Measurements from ENCODE around the gene ZFAND2B.

ZFAND2B gene

DNA sequence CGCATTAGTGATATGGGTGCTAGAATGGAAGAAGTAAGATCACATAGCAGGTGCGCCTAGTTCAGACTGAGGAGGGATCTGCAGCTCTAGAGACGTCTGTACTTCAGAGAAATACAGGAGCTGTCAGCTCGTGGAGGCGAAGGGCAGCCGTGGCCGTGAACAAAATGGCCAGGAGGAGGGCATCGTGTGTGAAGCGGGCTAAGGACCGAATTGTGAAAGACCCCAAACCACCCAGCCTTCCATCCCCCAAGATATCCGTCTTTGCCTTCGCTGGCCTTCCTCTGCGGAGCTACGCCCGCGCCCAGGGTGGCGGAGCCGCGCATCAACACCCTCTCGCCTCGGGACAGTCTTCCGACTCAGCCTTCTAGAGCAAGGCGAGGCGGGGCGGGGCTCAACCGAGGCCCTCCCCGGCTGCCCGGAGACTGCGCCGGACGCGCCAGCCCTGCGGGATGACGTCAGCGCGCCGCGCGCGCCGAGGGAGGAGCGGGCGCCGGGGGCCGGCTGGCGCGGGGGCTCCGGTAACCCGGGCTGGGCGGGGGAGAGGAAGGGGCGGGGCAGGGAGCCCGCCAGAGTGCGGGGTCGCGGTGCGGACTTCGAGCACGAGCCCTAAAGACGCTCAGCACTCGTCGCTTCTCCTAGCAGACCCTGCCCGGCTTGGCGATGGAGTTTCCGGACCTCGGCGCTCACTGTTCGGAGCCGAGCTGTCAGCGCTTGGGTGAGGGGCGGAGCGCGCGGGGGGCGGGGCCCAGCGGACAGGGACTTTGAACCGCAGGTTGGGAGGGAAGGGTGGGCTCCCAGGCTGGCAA is at the start of gene ZFAND2B:
ZFAND2B (plus strand) TSS at position 455 of the 806 bp plus-strand sequence; CDS start at position 661, 206 bp downstream.
- DNase-seq = peak; percentile 92 to 95

- DNase-seq = no peak
Observed at GRCh38 chr2:219157396-219157795, 49.2 kb upstream of the ZFAND2B start.

DNA sequence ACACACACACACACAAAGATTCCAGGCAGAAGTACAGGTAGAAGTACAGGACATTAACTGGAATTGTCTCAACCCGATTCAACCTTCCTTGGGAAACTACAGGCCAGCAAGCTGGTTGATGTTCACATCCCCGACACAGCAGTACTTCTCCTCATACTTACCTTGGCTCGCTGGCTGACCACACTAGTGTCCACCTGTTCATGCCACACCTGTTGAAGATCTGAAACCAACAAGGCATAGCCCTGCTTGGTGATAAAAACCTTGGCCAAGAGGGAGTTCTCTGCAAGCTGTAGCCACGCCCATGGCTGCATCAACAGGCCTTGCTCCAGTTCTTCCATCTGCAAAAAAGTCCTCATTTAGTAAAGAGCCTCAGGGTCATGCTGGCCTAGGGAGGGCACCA is 48.6 kb upstream of the ZFAND2B start:
- no peak for DNase-seq

DNA sequence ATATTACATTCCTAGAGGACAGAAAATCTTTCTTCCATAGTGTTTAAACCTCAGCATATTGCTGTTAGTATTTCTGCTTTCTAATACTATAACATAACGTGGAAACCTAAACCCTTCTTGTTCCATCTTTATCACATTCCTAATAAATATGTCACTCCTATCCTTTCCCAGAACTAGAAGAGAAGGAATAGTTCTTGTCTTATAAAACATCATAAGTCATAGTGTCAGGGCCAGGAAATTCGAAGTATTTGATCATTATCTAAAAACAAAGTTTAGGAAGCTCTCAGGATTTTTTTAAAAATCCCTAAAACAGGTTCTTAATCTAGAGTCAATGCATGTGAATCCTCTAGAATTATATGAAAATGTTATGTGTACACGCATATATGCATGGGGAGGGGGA is 48.0 kb upstream of the ZFAND2B start:
- DNase-seq = no peak

DNA sequence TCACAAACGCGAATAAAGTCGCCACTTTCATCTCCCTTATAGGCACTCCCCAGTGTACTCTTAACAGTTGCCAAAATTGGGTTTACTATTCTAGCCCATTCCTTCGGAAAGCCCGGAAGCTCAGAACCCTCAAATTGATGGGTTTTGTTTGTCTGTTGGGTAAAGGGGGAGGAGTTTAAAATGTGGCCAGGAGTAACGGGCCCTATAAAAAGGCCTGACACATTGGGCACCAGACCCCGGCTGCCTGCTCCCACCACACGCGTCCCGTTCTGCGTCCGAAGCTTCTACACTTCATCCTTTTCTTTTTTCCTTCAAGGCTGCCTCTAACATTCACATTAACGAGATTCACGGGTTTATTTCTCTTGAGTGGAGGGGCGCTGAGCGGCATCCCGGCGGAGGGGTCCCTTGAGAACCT is 46.8 kb upstream of the ZFAND2B start:
- DNase-seq = no peak

GRCh38 chr2:219160186-219161017 is 46.2 kb upstream of the ZFAND2B start, which contains the start of gene NHEJ1:
Gene NHEJ1, minus strand, starts transcription at chr2:219160815. Its CDS starts 2,453 bp downstream, at chr2:219158362.
- DNase-seq = peak; percentile 94 to 95

GRCh38 chr2:219161097-219161496 is 45.5 kb upstream of the ZFAND2B start:
- DNase-seq = no peak

DNA sequence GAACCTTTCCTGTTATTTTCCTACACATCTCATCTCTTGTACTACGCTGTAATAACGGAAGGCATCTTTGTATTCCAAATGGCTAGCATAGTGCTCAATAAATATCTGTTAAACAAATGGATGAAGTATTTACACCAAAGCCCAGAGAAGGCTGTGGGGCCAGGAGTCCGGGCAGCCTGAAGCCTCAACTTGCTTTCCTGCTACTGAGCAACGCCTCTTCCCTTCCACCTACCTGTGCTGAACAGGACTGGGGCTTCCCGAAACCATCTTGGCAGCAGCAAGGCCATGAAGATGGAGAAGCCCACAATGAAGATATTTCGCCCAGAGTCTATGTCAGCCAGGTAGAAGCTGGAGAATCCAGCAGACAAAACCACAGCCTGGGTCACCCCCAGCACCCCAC is 43.4 kb upstream of the ZFAND2B start:
- no peak for DNase-seq

DNA sequence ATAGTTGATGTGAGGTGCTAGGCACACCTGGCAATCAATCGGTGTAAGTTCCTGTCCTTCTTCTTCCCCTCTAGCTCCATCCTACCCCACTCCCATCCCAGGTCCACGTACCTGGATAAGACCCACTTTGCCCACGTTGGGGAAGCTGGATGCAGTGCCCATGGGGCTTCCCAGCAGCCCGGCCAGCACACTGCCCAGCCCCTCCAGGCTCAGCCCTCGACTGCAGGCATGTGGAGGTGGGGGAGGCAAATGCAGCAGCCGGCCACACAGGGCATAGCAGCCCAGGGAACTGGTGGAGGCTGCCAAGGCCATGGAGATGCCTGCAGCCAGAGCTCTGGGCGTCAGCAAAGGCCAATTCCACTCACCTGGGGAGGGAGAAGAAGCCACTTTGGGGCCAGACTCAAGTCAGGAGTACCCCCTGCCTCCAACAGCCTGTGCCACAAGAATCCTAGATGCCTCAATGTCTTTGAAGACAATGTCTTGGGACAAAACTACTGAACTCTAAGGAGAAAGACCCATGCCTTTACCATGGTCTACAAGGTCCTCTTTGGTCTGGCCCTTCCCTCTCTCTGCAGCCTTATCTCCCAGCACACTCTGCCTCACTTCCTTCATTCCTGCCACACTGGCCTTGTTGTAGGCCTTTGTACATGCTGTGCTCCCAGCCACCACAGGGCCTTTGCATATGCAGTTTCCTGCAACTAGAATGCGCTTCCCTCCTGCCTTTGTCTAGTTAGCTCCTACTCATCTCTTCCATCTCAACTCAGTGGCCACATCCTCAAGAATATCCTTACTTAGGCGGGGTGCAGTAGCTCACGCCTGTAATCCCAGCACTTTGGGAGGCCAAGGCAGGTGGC is 41.3 kb upstream of the ZFAND2B start:
- no peak for DNase-seq

DNA sequence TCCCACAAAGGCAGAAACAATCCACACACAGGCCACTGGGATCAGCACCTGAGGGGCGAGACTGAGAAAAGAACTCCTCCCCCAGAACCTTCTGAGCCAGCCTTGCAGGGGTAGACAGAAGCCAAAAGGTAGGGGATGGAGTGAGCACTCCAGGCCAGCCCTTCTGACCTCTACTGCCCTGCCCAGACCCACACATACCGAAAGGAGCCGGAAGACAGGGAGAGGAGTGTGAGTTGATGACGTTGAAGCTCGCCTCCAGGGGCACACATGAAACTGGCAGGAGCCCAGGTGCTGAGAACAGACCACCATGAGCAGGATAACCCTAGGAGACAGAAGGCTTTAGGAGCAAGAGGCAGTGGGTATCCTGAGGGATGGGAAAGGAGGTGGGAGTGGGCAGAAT is 38.6 kb upstream of the ZFAND2B start:
- DNase-seq = no peak

DNA sequence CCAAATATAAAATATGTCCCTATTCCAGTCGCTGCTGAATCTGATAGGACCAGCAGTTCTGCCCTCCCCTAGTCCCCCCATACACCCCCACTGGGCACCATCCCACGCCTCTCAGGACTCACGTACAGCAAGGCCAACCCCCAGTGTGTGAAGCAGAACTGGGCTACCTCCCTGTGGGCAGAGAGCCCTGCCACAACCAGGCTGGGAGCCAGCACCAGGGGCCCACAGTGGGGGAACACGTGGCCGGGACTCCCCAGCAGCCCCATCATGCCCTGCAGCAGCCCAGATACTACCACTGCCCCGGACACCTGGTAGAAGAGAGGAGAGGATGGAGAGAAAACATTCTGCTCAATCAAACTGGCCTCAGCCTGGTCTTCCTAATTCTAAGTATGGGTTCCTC is 38.1 kb upstream of the ZFAND2B start:
- DNase-seq = no peak

DNA sequence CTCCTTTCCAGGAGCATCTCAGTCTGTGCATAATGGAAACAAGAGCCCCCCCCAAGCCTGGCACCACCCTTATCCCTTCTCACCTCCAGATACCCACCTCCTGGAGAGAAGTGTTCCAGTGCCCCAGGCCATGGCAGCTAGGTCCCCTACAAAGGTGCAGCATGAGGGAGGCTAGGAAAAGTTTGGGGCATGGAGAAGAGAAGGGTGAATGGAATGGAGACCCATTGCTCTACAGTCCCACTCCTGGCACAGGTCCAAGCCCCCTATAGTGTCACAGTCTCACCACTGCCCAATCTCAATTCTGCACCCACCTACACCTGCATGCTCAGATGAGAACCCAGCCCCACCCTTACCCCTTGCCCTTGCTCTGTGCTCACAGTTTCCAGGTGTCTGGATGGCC is 37.6 kb upstream of the ZFAND2B start:
- DNase-seq = no peak

DNA sequence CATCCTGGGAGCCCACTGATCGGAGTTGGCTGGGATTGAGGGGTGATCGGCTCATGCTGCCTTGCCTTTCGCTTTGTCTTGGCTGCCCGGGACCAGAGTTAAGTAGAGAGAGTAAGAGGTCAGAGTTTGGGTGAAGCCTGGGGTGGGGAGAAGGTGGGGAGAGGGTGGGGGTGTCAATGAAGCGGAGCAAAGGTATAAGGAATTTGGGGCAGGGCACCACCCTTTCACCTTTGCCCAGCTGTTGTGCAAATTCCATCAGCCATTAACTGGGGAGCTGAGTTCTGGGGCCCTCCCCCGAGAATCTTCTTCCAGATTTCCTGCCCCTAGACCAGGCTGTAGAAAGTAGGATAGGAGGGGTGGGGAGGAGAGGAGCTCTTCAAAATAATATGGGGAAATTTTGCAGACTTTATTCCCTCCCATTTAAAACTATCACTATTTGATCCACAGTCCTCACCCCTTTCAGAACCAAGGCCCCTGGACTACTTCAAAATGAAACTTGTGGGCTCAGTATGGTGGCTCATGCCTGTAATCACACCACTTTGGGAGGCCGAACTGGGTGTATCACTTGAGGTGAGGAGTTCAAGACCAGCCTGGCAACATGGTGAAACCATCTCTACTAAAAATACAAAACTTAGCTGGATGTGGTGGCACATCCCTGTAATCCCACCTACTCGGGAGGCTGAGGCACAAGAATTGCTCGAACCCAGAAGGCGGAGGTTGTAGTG is 36.5 kb upstream of the ZFAND2B start, which contains the start of gene SLC23A3:
SLC23A3 (minus strand) TSS at position 100 of the 725 bp plus-strand sequence; CDS start at position 55, 45 bp downstream.
- no peak for DNase-seq

GRCh38 chr2:219171231-219171651 is 35.3 kb upstream of the ZFAND2B start:
- peak in 1 of 2 donors; percentile 40 for DNase-seq

DNA sequence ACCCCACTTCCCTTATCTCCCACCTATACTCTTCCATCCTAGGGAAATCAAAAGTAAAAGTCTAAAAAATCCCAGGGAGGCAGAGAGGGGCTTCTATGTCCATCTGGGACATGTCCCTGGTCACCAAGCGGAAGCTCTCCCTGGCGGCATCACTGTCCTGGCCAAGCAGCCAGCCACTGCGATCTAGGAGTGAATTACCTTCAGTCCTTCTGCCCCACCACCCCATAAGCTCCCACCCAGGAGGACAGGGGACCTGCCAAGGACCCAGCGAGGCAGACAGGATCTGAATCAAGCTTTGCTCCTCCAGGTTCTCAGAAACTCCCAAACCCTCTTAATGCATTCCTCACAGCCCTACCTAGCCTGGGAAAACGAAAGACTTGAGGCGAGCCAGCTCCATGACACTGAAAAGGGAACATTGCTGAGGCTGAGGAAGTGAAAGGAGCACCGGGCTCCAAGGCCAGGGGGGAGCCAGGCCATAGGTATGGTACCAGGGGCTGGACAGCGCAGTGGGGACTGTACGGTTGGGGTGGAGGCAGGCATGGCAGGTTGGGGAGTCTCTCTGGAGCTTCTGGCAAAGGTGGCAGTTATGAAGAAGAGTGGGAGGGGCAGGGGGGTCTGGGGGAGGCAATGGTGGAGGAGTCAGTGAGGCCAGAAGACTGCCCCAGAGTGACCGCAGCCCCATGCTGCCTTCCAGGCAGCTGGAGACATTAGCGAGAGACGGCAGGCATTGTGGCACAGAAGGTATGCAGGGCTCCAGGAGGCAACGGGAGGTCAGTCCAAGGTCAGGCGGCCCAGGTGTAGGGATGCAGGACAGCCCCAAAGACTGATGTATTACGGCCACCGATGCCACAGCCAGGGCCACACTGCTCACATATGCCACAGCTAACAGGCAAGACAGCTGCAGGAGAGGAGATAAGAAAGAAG is 34.1 kb upstream of the ZFAND2B start:
- no peak for DNase-seq

GRCh38 chr2:219173176-219173575 is 33.4 kb upstream of the ZFAND2B start:
- DNase-seq = no peak

DNA sequence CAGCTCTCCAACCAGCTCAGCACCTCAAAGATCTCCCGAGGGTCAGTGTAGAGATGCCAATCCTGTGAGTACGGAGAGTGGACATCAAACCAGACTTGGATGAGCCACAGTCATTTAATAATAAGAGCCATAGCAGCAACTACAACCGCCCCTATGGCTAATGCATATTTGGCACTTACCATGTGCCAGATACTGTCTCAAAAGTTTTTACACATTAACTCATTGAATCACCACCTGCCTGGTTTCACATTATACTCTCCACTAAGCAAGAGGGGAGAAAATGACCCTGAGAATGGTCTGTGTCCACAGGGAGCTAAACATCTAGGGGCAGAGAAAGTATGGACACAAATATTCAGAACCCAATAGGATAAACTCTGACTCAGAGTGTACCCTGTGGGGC is 32.4 kb upstream of the ZFAND2B start:
- DNase-seq = no peak

GRCh38 chr2:219174801-219175200 is 31.8 kb upstream of the ZFAND2B start:
- no peak for DNase-seq

- no peak for DNase-seq
Observed at GRCh38 chr2:219175486-219175885, 31.1 kb upstream of the ZFAND2B start.

GRCh38 chr2:219175928-219176817 is 30.4 kb upstream of the ZFAND2B start:
- DNase-seq = peak in 1 of 2 donors; percentile 19

Measured in stimulated activated CD4-positive, alpha-beta T cell treated with anti-CD3 and anti-CD28 coated beads, Interleukin-2, amount 100 ng/mL, for 48 hours (primary cell).